ENCODE measurements around the gene SUN3.

GRCh38 chr7:47950714-47951113 lies 78.2 kb downstream of the SUN3 start:
- TF ChIP-seq CTCF (IDR thresholded peaks at IDR 0.05) (no peak), POLR2A (IDR thresholded peaks at IDR 0.05) (no peak)
